MG63 (cell line): Measurements from ENCODE around the gene CEMIP. TPM values are rescaled to one million over a fixed set of nuclear protein-coding genes. Genes with fewer than 3 reads are reported as not detected.

Experiments used
- DNase-seq: peaks from one replicate; pipeline ENCODE4 v3.0.0-alpha.2; 2020
- H3K27me3 ChIP-seq: fragments of 250-450 bp; sonication (Bioruptor Pico); 2 replicates; pipeline ENCODE4 v1.5.1; 2020; ENCODE audit warnings: mild to moderate bottlenecking, moderate library complexity
- H3K36me3 ChIP-seq: fragments of 250-450 bp; sonication (Bioruptor Pico); 2 replicates; pipeline ENCODE4 v1.5.1; 2020; ENCODE audit warnings: mild to moderate bottlenecking, moderate library complexity
- H3K4me3 ChIP-seq: fragments of 250-450 bp; sonication (Bioruptor Pico); 2 replicates; pipeline ENCODE4 v1.5.1; 2020; ENCODE audit warnings: mild to moderate bottlenecking, moderate library complexity
- H3K9me3 ChIP-seq: fragments of 250-450 bp; sonication (Bioruptor Pico); 2 replicates; pipeline ENCODE4 v1.5.1; 2020; ENCODE audit warnings: mild to moderate bottlenecking, moderate library complexity
- total RNA-seq: library from RNA; depleted of rRNA; stranded (reverse); fragments of >200 nt; shearing (Covaris generic); gene quantifications from 2 replicates; pipeline ENCODE4 v1.2.3, GENCODE V29; 2014; ENCODE audit warnings: low replicate concordance; rRNA removed

Gene CEMIP
- total RNA-seq, 1 experiment from 2014 or later = 8.0 TPM

DNA sequence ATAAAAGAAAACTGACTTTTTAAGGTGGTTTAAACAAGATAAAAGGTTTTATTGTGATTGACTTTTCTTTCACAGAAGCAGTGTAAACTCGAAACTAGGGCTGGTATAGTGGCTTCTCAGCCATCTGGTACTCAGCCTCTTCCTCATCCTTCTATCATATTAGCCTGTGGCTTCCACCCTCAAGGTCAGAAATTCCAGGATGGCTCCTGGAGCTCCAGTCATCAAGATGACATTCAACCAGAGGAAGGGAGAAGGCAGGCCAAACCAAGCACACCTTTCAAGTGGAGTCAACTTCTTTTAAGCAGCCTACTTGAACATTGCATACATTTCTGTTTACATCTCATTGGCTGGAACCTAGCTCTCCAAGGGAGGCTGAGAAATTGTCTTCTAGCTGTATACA, 211.8 kb downstream of the CEMIP start:
- Histone ChIP-seq H3K9me3 (no peaks in the 10 kb centered on the region), H3K36me3 (no peaks in the 10 kb centered on the region), H3K4me3 (no peak overlapping the region), H3K27me3 (no peaks in the 10 kb centered on the region)
- no peak for DNase-seq

- Histone ChIP-seq H3K36me3 (no peaks in the 10 kb centered on the region), H3K4me3 (no peak overlapping the region), H3K9me3 (peaks cover 2% of the 10 kb centered on the region; the same call in 1 of the 2 replicates), H3K27me3 (no peaks in the 10 kb centered on the region)
- peak; percentile 44 for DNase-seq
These were observed 212.3 kb downstream of the CEMIP start for GRCh38 chr15:80991421-80991820.

DNA sequence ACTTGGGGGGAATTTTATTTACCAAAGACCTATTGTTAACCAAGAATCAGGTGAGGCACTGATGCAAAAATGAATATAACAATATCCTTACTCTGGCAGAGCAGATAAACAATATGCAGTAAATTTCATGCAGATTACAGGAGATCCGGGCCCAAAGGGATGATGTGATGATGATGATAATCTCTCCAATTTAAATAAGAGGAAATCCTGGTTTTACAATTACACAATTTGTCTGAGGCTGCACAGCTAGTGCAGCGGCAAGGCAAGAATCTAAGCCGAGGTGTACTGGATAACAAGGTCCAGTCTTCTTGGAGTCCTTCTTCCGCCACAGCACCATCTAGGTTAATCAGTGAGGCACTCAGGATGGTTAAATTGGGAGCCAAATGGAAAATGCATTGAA, 212.8 kb downstream of the CEMIP start:
- no peak for DNase-seq
- Histone ChIP-seq H3K9me3 (peaks cover 4% of the 10 kb centered on the region; the same call in 1 of the 2 replicates), H3K4me3 (no peak overlapping the region), H3K27me3 (no peaks in the 10 kb centered on the region), H3K36me3 (no peaks in the 10 kb centered on the region)

- peaks cover 4% of the 10 kb centered on the region; the same call in 1 of the 2 replicates for H3K9me3 ChIP-seq
- no peak for DNase-seq
These were observed 213.3 kb downstream of the CEMIP start for GRCh38 chr15:80992441-80992840.

DNA sequence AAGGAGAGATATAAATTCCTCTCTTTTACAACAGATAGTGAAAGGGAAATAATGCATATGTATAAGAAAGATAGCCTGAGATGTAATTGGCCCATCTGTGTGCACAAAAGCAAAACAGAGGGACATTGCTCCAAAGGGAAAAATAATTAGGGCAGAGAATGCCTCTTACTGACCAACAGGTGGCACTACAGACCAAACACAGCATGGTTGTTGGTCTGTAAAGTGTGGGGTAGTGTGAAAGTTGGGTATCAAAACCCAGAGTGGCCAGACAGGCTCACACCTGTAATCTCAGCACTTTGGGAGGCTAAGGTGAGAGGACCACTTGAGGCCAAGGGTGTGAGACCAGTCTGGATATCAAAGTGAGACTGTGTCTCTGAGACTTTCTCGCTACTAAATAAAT, 217.1 kb downstream of the CEMIP start:
- no peak overlapping the region for H3K4me3 ChIP-seq
- peaks cover 4% of the 10 kb centered on the region; the same call in 1 of the 2 replicates for H3K9me3 ChIP-seq
- no peaks in the 10 kb centered on the region for H3K36me3 ChIP-seq
- H3K27me3 ChIP-seq = no peaks in the 10 kb centered on the region
- DNase-seq = no peak

More at GRCh38 chr15:80992441-80992840, 213.3 kb downstream of the CEMIP start:
- Histone ChIP-seq H3K27me3 (no peaks in the 10 kb centered on the region), H3K36me3 (no peaks in the 10 kb centered on the region), H3K4me3 (no peak overlapping the region)

DNA sequence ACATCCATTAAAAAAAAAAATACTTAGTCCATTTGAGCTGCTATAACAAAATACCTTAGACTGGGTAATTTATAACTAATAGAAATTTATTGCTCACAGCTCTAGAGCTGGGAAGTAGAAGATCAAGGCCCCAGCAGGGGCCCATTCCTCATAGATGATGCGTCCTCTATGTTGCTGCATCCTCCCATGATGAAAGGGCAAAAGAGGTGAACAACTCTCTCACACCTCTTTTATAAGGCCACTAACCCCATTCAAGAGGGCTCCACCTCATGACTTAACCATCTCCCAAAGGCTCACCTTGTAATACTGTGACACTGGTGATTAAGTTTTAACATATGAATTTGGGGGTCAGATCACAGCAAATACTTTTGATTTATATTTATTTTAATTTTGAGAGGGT, 218.5 kb downstream of the CEMIP start:
- DNase-seq = peak; percentile 53
- Histone ChIP-seq H3K27me3 (no peaks in the 10 kb centered on the region), H3K4me3 (no peak overlapping the region), H3K36me3 (peaks cover 3% of the 10 kb centered on the region), H3K9me3 (peaks cover 4% of the 10 kb centered on the region; the same call in 1 of the 2 replicates)

DNA sequence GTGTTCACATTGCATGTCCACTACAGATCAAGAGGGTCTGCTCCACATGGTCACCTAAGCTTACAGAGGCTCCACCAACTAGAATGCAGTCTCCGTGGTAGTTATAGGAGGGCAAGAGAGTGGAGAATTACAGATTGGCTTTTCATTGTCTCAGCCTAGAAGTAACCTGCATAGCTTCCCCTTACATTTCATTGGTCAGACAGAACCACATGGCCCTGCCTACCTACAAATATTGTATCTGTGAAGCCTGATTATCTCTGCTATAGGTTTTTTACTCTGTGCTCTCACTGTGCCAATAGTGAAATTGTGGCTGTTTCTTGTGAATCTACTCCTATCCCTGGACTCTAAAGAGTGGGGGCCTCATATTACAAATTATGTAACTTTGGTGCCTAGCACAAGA, 219.1 kb downstream of the CEMIP start:
- H3K36me3 ChIP-seq = peaks cover 7% of the 10 kb centered on the region
- no peaks in the 10 kb centered on the region for H3K27me3 ChIP-seq
- peaks cover 4% of the 10 kb centered on the region; the same call in 1 of the 2 replicates for H3K9me3 ChIP-seq
- no peak for DNase-seq
- no peak overlapping the region for H3K4me3 ChIP-seq

DNA sequence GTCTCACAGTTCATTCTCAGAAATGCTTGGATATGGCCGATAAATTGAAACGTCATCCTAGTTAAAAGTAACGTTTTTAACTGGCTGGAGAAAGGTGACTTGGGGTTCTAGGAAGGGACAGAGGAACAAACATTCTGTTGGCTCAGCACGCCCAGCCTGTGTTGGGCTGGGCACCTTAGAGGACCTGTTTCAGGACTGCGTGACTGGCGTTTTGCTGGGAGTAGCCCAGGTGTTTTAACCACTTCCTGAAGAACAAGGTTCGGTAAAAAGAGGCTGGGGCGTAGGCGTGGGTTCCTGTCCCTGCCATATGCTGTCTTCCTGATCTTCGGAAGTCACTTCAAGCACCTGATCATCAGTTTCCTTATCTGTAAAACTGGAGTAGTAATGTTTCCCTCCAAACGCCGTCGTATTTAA, 220.5 kb downstream of the CEMIP start:
- peak overlapping the region; percentile 76 for H3K4me3 ChIP-seq
- peaks cover 19% of the 10 kb centered on the region for H3K36me3 ChIP-seq
- H3K27me3 ChIP-seq = no peaks in the 10 kb centered on the region
- H3K9me3 ChIP-seq = peaks cover 4% of the 10 kb centered on the region; the same call in 1 of the 2 replicates
- no peak for DNase-seq

DNA sequence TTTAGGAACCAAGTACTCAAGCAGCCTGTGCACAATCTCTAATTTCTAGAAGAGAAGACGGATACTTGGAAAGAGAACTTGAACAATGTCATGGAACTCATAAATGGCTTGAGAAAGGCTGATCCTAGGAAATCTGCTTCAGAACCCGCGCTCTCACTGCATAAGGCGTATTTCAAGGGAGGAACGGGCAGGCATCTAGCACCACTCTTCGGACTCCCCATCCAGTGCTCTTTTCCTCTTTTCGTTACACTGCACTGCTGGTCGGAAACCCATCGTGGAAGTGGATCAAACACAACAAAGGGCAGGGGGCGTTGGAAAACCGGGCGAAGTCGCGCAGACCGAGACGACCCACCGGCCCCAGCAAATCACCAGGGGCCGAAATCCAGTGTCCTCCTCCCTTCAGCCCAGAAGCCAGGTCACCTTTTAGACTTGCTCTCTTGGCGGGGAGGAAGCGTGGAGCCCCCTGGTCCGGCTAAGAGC, 221.0 kb downstream of the CEMIP start:
- H3K36me3 ChIP-seq = peaks cover 22% of the 10 kb centered on the region
- no peak for DNase-seq
- H3K27me3 ChIP-seq = no peaks in the 10 kb centered on the region
- H3K4me3 ChIP-seq = peak overlapping the region; percentile 76
- H3K9me3 ChIP-seq = peaks cover 4% of the 10 kb centered on the region; the same call in 1 of the 2 replicates

- DNase-seq = peak; percentile 94
- Histone ChIP-seq H3K36me3 (peaks cover 23% of the 10 kb centered on the region), H3K4me3 (peak within 1 kb of the TSS; percentile 76), H3K9me3 (peaks cover 4% of the 10 kb centered on the region; the same call in 1 of the 2 replicates), H3K27me3 (no peaks in the 10 kb centered on the region)
These were observed 221.5 kb downstream of the CEMIP start, which contains the start of gene TLNRD1 for GRCh38 chr15:81000624-81001151. TSS of gene TLNRD1 (plus strand) at chr15:81000923. CDS start at chr15:81002272, 1,349 bp downstream.

Other genes starting within 250 kb of the CEMIP start
- gene ABHD17C, start 84.1 kb upstream of the CEMIP start, total RNA-seq = 8.0 and 8.1 TPM in 2 replicates
- 23.4 and 25.5 TPM in 2 replicates for gene MESD, start 210.4 kb downstream of the CEMIP start, total RNA-seq
- gene TLNRD1, start 221.6 kb downstream of the CEMIP start, total RNA-seq = 8.4 and 13.9 TPM in 2 replicates